Suppressor macrophage (primary cell): ENCODE measurements around the gene TMEM154.

ENCODE experiments used
- DNase-seq, 4 experiments: peaks; one replicate each; pipeline ENCODE4 v3.0.0-alpha.2; 2020 to 2022

The TMEM154 gene

DNA sequence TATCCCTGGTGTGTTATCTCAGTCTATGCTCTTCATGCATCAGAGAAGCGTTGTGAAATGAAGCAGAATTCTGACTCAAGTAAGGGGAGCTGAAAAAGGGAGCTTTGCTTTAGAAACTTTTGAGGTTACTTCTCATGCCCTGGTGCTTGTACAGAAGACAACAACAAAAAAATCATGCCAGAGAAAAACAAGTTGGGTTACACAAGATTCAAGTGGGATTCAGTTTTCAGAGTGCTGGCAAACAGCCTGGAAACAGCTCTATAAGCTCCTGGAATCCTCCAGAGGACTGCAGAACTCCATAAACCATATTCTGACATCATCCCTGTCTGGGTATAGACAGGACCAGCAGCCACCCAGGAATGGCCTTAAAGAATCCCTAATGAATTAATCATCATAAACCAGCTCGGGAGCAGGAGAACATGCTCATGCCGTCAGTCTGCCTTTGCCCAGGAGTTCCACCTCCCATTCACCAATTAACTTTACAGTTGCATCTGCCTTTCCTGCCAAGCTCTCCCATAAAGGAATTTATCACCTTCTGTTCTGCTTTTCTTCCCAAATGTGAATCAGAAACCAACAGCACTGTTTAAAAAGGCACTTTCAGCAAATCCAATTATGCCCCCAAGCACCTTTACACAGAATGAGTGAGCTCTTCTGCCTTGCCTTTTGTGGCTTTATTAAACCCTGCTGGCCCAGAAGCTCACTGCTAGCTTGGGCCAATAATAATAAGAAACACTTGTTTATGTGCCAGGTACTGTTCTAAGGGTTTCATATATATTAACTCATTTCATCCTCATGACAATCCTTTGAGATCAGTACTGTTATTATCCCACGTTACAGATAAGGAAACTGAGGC, 89.4 kb downstream of the TMEM154 start:
- DNase-seq = no peak

DNA sequence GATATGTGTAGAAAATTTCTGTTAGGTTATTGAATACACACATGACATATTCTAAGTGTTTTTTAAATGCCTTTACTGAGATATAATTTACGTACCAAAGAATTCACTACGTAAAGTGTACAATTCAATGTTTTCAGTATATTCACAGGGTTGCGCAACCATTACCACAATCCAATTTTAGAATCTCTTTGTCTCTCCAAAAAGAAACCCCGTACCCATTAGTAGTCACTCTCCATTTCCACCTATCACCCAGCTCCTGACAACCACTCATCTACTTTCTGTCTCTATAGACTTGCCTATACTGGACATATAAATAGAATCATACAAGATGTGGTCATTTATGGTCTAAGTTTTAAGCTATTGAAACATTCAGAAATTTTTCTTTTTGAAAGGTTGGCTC, 90.9 kb downstream of the TMEM154 start:
- no peak for DNase-seq

DNA sequence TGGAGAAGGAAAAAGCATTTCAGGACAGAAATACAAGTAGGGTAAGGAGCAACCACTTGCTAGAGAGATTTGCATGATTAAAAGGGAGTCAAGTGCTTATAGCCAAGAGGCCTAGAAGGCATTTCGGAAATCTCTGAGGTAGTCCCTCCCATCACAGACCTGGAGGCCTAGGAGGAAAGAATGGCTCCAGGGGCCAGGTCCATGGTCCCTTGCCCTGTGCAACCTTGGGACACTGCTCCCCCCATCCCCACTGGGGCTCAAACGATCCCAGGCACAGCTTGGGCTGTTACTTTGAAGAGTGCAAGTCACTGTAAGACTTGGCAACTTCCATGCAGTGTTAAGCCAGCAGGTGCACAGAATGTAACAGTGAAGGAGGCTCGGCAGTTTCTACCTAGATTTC, 92.7 kb downstream of the TMEM154 start:
- DNase-seq = no peak

DNA sequence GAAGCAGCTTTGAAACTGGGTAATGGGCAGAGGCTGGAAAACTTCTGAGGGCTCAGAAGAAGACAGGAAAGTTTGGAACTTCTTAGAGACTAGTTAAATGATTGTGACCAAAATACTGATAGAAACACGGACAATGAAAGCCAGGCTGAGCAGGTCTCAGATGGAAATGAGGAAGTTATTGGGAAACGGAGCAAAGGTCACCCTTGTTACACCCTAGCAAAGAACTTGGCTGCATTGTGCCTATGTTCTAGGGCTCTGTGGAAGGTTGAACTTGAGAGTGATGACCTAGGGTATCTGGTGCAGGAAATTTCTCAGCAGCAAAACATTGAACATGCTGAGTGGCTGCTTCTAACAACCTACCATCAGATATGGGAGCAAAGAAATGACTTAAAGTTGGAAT, 93.1 kb downstream of the TMEM154 start:
- peak; percentile 12 to 49 (median 30) for DNase-seq

DNA sequence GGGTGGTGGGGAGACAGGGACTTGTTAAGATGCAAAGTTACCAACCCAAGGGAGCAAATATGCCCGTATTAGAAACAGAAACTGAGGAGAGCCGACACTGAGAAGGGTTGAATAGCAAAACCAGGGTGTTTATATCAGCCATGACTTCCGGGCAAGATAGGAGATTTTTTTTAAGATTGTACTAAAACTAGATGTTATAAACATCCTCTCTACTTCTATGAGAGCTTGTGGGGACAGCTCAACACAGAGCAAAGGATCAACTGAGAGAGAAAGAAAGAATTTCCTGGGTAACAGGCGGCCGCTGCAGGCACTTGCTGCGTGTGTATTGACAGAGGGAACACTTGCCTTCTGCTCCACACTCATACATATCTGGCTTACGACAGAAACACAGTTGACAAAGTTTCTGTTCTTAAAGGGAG, 94.8 kb downstream of the TMEM154 start:
- no peak for DNase-seq

DNA sequence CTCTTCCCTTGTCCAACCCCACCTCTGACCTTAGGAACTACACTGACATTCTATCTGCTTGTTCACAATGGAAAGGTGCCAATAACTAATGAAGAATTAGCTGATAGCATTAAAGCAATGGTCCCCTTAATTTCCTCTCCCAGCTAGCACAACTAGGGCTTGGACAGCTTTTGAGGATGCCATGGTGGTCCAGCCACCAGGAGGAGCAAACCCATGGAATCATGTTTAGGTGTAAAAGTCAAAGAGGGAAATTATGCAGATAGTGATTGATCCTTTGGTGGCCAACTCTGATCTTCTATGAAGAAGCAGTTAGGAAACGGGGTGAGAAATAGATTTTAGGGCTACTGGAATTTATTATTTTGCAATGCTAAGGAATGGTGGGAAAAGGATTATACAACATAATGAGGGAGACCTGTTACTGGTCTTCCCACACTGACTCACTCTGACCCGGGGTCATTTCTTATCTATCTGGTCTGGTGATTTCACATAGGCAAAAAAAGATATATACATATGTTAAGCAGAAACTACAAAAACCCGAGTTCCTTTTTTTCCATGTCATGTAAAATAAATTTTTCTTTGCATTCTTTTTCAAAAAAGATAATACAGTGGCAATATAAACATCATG, 98.1 kb downstream of the TMEM154 start:
- no peak for DNase-seq

DNA sequence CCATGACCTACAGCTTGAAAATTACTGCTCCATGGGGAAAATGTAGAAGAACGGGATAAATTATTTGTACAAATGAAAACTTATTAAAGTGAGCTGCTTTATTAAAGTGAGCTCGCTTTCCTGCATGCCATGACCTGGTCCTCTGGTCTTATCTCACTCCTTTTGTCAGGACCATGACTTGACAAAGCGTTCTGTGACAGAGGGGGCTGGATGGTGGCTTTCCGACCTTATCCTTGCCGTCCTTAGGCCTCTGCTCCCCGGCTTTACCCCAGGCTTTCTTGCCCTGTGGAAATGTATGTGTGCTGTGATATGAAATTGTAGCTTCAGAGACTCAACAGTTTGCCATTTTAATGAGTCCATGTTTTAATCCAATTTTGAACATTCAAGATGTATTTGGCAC, 99.9 kb downstream of the TMEM154 start:
- DNase-seq = no peak

DNA sequence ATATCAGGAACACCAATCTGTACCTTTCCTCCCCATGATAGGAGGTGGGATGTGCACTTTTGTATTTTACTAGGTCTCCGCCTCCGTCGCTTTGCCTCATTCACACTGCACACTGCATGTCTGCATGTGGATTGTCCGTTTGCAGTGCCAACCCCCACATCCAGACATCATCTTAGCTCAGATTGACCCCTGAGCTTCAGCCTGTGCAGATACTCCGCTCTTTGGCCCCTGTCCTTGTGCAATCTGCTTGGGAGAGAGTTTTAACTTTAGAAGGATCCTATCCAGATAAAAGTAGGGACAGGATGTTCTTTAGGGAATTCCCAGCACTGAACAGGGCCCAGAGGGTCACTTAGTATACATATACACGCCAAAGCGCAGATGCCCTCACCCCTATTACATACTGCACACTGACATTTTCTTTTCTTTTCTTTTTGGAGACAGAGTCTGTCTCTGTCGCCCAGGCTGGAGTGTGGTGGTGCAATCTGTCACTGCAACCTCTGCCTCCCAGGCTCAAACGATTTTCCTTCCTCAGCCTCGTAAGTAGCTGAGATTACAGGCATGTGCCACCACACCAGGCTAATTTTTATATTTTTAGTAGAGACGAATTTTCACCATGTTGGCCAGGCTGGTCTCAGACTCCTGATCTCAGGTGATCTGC, 100.6 kb downstream of the TMEM154 start:
- DNase-seq = no peak

DNA sequence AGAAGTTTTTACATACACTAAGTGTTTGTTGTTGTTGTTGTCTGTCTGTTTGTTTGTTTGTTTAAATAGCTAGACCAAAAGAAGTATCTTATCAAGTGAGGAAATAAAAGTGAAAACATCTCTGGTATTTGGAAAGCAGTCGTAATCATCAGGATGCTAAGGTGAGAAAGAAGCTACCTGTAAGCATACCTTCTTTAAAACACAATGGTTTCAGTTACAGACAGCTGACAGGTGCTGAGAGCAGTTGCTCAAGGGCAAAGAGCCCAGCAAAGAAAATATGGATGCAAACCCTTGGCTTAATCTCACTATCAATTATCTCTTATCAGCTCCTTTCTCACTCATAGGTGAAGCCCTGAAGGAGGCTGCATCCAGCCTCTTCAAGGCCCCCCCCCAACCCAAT, 101.1 kb downstream of the TMEM154 start:
- no peak for DNase-seq

DNA sequence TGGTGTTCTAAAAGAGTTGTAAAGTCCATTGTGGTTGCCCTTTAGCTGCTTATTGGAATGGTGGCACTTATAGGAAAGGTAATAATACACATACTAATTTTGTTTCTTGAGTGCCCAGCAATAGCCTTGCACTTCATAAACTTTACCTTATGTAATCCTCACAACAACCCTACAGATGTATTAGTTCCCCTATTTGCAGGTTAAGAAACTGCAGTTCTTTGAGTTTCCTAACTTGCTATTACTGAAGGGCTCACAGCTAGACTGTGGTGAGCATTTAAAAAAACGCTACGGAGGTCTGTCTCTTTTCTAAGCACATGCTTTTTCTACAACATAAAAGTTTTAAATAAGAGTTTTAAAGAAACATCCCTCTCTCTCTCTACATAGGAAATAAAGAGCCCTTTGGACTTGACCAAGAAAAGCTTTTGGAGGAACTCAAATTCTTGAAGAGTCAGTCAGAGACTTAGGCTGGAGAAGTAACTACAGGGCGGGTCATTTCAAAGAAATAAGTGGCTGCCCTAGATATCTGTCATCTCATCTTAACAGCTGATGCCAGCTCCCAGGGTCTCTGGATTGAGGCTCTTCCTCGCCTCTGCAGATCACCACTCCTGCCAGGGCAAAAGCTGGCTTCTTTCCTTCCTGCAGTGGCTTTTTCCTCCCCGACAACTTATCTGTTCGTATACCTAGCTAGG, 101.9 kb downstream of the TMEM154 start:
- DNase-seq = peak in 2 of 4 experiments; percentile 55 to 59

DNA sequence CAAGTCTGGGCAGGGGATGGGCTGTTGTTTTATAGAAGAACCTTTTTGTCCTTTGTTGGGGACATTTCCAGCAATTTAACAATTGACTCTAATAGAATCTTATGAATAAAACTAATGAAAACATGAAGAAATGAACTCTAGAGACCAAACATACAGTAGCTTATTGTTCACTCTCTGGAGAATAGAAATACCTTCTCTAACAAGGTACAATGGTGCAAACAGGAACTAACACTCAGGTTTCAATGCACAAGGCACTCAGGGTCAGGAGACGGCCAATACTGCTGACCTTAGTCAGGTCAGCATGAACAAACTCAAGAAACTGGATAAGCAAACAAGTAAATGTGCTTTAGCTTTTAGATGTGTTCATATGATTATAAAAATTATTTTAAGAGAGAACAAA, 104.3 kb downstream of the TMEM154 start:
- DNase-seq = no peak

DNA sequence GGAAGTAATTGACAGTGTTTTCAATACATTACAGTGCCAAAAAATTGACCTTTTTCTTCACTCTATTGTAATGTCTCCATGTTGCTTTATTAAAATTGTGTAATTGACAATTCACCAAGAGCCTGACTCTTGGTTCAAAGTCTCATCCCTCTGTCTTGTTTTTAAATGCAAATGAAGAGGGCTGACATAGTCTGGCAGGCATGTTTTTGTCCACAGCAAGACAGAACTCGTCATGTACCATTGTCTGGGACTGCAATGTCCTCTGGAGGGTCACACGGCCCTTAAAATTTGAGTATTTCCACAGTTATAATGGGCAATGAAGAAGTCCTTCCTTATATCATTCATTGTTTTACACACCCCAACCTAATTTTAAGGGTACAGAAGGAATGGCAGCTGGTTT, 105.9 kb downstream of the TMEM154 start:
- DNase-seq = no peak

DNA sequence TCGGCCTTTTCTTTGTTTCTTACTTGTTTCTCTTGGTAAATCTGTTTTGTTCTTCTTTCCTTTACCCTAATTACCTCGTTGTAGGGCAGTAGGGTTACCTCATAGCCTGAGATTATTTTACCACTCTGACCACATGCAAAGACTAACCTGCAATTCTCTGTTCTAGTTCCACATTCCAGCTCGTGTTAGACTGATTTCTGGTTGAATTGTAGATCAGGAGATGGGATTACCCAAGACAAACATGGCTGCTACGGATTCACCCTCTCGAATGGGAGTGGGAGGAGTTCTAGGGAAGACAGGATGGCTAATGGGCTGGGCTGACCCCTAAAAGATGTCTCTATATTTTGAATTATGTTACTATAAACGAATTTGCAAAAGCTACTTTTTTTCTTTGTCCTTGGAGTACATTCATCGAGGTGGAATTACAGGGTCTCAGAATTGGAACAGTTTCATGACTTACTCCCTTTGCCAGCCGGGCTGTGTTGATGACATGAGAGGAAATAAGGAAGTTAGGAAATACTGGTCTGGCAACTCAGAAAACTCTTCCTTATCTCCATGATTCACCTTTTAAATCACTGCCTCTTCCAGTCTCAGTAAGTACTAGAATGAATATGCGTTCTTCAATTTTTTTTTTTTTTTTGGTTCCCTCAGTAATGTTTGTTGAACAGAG, 107.2 kb downstream of the TMEM154 start:
- peak; percentile 35 to 69 (median 50) for DNase-seq

DNA sequence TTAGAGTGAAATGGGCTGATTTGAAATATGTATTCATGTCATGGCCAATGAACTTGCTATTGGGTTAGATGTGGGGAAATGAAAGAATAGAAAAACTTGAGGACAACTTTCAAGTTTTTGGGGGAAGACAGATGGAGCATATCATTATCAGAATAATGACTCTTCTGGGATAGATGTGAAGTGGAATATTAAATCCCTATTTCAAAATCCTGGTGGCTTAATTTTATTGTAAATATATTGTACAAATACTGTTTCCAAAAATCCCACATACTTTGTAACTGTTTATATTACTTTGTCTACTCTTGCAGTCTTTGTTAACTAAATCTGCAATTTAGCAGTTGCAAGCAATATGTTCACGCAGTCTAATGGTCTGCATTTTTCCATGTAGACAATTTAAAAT, 108.0 kb downstream of the TMEM154 start:
- DNase-seq = no peak

DNA sequence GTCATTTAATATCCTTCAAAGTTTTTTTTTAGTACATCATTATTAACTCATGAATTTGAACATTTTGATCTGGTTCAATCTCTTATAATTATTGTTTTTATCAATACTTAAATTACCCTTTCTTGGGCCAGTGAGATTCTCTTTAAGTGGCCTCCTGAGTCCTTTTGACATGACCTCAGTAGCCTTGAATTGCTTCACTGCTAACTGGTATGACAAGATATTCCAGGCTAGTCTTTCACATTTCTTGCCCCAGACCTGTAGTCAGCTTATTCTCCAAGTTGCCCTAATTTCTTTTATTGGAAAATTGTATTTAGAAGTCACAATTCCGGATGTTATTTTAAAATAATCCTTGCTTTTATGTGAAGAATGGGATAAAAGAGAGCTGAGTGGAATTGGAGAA, 108.5 kb downstream of the TMEM154 start:
- no peak for DNase-seq
